Measurements from ENCODE around the gene ZMYND8. TPM values are rescaled to one million over a fixed set of nuclear protein-coding genes. Genes with fewer than 3 reads are reported as not detected.

ZMYND8 gene
- total RNA-seq, 2 experiments from 2014 or later = 33.0 to 34.3 TPM

DNA sequence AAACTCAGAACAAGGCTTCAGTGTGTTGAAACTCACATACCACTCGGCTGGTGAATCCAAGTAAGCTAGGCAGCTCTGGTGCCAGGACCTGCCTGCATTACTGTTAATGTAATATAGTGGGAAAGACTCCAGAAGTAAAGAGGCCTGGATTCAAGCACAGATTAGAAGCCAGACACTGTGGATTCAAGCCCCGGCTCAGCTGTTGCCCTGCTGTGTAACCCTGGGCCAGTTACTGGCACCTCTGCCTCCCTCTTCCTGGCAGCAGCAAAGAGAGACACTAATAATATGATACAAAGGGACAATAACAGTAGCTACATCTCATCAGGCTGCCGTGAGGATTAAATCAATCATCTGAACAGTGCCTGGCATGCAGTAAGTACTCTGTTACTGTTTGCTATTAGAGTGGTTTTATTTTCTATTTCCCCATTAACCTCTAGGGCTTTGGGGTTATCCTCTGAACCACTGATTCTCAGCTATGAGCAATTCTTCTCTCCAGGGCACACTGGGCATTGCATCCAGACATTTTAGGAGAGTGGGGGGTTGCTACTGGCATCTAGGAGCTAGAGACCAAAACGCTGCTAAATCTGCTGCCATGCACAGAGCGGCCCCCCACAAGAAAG is 92.9 kb downstream of the ZMYND8 start:
- H3K9me3 Mint-ChIP-seq = no peaks in the 10 kb centered on the region
- TF ChIP-seq, protein P1, sequence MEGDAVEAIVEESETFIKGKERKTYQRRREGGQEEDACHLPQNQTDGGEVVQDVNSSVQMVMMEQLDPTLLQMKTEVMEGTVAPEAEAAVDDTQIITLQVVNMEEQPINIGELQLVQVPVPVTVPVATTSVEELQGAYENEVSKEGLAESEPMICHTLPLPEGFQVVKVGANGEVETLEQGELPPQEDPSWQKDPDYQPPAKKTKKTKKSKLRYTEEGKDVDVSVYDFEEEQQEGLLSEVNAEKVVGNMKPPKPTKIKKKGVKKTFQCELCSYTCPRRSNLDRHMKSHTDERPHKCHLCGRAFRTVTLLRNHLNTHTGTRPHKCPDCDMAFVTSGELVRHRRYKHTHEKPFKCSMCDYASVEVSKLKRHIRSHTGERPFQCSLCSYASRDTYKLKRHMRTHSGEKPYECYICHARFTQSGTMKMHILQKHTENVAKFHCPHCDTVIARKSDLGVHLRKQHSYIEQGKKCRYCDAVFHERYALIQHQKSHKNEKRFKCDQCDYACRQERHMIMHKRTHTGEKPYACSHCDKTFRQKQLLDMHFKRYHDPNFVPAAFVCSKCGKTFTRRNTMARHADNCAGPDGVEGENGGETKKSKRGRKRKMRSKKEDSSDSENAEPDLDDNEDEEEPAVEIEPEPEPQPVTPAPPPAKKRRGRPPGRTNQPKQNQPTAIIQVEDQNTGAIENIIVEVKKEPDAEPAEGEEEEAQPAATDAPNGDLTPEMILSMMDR (IDR thresholded peaks at IDR 0.05) = no peak
- ATAC-seq (ENCODE audit: poor library complexity) (no peak), DNase-seq (no peak)
- no peak overlapping the region for H3K27ac ChIP-seq (ENCODE audit: low read depth in 1 of 2, low read length in 2 of 2)
- ChIA-PET POLR2A (no interaction called here), CTCF (interaction anchor here (0.6 kb wide), 1 partner anchor 44 kb away, joined by 3 read pairs; no protein-coding TSS in a partner anchor)
- H3K4me1 ChIP-seq (ENCODE audit: insufficient read depth, low read length) = no peaks in the 10 kb centered on the region
- H3K4me3 Mint-ChIP-seq = no peak overlapping the region
- H3K4me1 Mint-ChIP-seq (ENCODE audit: low read depth) = peaks cover 23% of the 10 kb centered on the region
- H3K27ac Mint-ChIP-seq = no peak overlapping the region
- H3K9me3 ChIP-seq (ENCODE audit: control insufficient read depth in 1 of 2, insufficient read depth in 1 of 2, low read length in 2 of 2) = no peaks in the 10 kb centered on the region
- peaks cover 75% of the 10 kb centered on the region for H3K36me3 ChIP-seq (ENCODE audit: insufficient read depth, low read length)
- H3K4me3 ChIP-seq (ENCODE audit: low read length) = no peak overlapping the region
- no peaks in the 10 kb centered on the region for H3K27me3 Mint-ChIP-seq
- intact Hi-C loops (cut with DNase I, micrococcal nuclease) = no loop called here
- peaks cover 80% of the 10 kb centered on the region for H3K36me3 Mint-ChIP-seq (ENCODE audit: low read depth)
- no peaks in the 10 kb centered on the region for H3K27me3 ChIP-seq (ENCODE audit: control insufficient read depth in 1 of 2, insufficient read depth in 2 of 2, low read length in 2 of 2)

DNA sequence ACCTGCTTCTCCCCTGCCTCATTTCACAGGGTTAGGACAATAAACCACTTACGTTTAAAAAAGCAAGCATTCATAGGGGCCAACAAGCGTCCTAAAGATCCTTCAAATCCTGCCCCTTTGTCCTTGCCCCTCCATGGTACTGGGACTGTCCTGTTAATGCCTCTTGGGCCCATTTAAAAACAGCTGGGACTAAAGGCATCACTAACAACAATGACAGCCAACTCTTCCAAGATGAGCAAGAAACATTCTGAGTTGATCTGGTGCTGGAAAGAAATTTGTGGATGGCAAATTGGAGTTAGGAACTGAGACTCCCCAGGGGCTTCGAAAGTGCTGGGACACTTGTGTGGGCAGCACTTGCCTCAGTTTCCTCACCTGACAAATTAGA is 93.4 kb downstream of the ZMYND8 start:
- H3K4me1 Mint-ChIP-seq (ENCODE audit: low read depth) = peaks cover 28% of the 10 kb centered on the region
- ChIA-PET CTCF (no interaction called here), POLR2A (no interaction called here)
- TF ChIP-seq, protein P1 (IDR thresholded peaks at IDR 0.05) = no peak
- H3K27me3 Mint-ChIP-seq = no peaks in the 10 kb centered on the region
- intact Hi-C loops (cut with DNase I, micrococcal nuclease) = no loop called here
- H3K27ac Mint-ChIP-seq = no peak overlapping the region
- H3K36me3 ChIP-seq (ENCODE audit: insufficient read depth, low read length) = peaks cover 76% of the 10 kb centered on the region
- H3K4me3 ChIP-seq (ENCODE audit: low read length) = no peak overlapping the region
- H3K4me1 ChIP-seq (ENCODE audit: insufficient read depth, low read length) = no peaks in the 10 kb centered on the region
- no peaks in the 10 kb centered on the region for H3K9me3 Mint-ChIP-seq
- no peaks in the 10 kb centered on the region for H3K9me3 ChIP-seq (ENCODE audit: control insufficient read depth in 1 of 2, insufficient read depth in 1 of 2, low read length in 2 of 2)
- H3K27ac ChIP-seq (ENCODE audit: low read depth in 1 of 2, low read length in 2 of 2) = no peak overlapping the region
- no peak for DNase-seq
- peaks cover 83% of the 10 kb centered on the region for H3K36me3 Mint-ChIP-seq (ENCODE audit: low read depth)
- H3K27me3 ChIP-seq (ENCODE audit: control insufficient read depth in 1 of 2, insufficient read depth in 2 of 2, low read length in 2 of 2) = no peaks in the 10 kb centered on the region
- no peak for ATAC-seq (ENCODE audit: poor library complexity)
- no peak overlapping the region for H3K4me3 Mint-ChIP-seq

DNA sequence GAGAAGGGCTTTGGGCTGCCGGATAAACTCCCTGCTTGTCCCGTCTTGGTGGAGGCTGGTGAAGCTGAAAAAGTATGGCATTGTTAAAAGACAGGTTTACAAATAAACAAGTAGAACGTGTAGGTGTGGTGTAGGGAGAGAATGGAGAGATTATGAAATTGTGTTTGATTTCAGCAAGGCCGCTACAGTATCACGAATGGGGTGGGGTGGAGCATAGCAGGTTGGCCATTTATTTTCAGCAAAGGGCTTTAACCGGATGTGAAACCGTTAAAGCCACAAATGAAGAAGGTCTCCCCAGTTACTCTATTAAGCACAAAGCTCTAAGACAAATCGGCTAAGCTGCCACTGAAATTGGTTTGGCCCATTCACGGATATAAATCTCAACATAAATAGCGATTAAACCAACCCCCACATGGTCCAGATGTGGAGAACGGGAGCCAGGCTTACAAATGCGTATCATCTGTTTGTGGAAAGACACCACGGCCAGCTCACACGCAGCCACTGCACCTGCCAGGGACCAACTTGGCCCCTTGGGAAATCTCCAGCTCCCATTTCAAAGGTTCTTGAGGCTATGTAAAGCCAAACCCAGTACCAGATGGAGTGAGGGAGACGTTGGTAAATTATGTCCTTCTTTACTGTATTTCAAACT is 94.0 kb downstream of the ZMYND8 start:
- no peak for ATAC-seq (ENCODE audit: poor library complexity)
- peaks cover 82% of the 10 kb centered on the region for H3K36me3 Mint-ChIP-seq (ENCODE audit: low read depth)
- no peak for DNase-seq
- TF ChIP-seq, protein P1 (IDR thresholded peaks at IDR 0.05) = no peak
- intact Hi-C loops (cut with DNase I, micrococcal nuclease) = no loop called here
- no peaks in the 10 kb centered on the region for H3K4me1 ChIP-seq (ENCODE audit: insufficient read depth, low read length)
- H3K27me3 Mint-ChIP-seq = no peaks in the 10 kb centered on the region
- H3K4me3 ChIP-seq (ENCODE audit: low read length) = no peak overlapping the region
- no peaks in the 10 kb centered on the region for H3K27me3 ChIP-seq (ENCODE audit: control insufficient read depth in 1 of 2, insufficient read depth in 2 of 2, low read length in 2 of 2)
- peaks cover 30% of the 10 kb centered on the region for H3K4me1 Mint-ChIP-seq (ENCODE audit: low read depth)
- no peaks in the 10 kb centered on the region for H3K9me3 Mint-ChIP-seq
- ChIA-PET CTCF (interaction anchor here (1.1 kb wide), 1 partner anchor 10 kb away, joined by 3 read pairs; no protein-coding TSS in a partner anchor), POLR2A (interaction anchor here (0.8 kb wide), 1 partner anchor 15 kb away, joined by 3 read pairs; no protein-coding TSS in a partner anchor)
- H3K4me3 Mint-ChIP-seq = no peak overlapping the region
- H3K9me3 ChIP-seq (ENCODE audit: control insufficient read depth in 1 of 2, insufficient read depth in 1 of 2, low read length in 2 of 2) = no peaks in the 10 kb centered on the region
- H3K27ac Mint-ChIP-seq = no peak overlapping the region
- H3K27ac ChIP-seq (ENCODE audit: low read depth in 1 of 2, low read length in 2 of 2) = no peak overlapping the region
- peaks cover 75% of the 10 kb centered on the region for H3K36me3 ChIP-seq (ENCODE audit: insufficient read depth, low read length)
